Mammary epithelial cell (primary cell): ENCODE data around the gene MRPL57.

Source experiments
- EZH2 ChIP-seq: IDR thresholded peaks from 2 replicates; pipeline ENCODE4 v1.6.1; 2012; ENCODE audit warnings: low read length, inconsistent platforms, borderline replicate concordance
- TF ChIP-seq, protein P1 (sequence below), 2 donors: IDR thresholded peaks in 1 of 2; conservative IDR thresholded peaks in 1 of 2; 2 replicates each; pipeline ENCODE4 v1.5.1; 2011 to 2012; ENCODE audit warnings: inconsistent platforms in 2 of 2, low read length in 2 of 2, mild to moderate bottlenecking in 2 of 2, control low read depth in 1 of 2, low read depth in 1 of 2; ENCODE audit not compliant: insufficient read depth in 1 of 2; ENCODE audit errors: extremely low read depth in 1 of 2

DNA sequence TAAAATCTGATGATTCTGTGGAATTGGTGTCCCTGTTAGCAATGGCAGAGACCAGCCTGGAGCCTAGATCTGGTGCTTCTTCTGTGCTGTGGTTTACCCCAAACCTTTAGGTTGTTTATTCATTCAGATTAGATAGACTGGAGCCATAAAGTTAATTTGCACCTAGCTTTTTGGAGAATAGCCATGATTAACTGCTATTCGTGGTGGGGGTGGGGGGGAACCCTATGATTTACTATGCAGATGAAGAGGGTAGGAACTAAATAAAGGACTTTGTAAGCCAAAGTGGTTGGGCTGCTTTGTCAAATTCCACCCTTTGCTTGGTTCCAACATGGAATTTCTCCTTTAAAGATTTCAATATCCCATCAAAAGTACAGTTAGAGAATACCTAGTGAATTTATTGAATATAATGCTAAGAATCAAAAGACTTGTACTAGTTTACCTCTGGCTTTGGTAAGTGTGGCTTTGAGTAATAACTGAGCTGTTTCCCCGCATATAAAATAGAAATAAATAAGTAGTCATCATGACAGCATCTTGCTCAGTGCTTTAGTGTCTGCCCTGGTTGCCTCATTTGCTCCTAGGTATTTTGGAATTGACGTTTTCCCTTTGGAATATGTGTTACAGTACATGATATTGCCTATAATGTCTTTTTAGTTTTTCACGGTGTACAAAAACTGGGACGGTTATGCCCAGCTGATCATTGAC, 27.8 kb upstream of the MRPL57 start:
- TF ChIP-seq, protein P1, sequence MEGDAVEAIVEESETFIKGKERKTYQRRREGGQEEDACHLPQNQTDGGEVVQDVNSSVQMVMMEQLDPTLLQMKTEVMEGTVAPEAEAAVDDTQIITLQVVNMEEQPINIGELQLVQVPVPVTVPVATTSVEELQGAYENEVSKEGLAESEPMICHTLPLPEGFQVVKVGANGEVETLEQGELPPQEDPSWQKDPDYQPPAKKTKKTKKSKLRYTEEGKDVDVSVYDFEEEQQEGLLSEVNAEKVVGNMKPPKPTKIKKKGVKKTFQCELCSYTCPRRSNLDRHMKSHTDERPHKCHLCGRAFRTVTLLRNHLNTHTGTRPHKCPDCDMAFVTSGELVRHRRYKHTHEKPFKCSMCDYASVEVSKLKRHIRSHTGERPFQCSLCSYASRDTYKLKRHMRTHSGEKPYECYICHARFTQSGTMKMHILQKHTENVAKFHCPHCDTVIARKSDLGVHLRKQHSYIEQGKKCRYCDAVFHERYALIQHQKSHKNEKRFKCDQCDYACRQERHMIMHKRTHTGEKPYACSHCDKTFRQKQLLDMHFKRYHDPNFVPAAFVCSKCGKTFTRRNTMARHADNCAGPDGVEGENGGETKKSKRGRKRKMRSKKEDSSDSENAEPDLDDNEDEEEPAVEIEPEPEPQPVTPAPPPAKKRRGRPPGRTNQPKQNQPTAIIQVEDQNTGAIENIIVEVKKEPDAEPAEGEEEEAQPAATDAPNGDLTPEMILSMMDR (conservative IDR thresholded peaks at IDR 0.05 in 1 of 2, IDR thresholded peaks at IDR 0.05 in 1 of 2; ENCODE audit: extremely low read depth in 1 of 2, insufficient read depth in 1 of 2, low read depth in 1 of 2, low read length in 2 of 2): no peak
- no peak for TF ChIP-seq EZH2
